ENCODE data around the gene XYLT1.

Gene XYLT1

DNA sequence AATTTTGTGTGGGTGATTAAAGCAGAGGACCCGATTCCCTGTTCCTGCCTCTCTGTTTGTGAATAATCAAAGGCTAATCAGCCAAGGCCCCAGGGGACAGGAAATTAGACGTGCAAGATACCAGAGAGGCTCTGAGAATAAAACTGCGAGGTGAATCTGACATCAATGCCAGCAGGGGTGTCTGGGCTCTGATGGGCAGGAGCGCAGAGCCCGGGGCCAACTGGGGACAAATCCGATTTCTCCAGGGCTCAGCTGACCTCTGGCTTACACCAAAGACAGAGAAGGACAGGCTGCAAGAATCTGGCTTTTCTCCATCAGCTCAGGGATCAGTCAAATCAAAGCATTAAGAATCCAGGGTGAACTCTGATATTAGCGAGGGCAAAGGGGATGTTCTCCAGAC, 174.3 kb downstream of the XYLT1 start:
- Histone ChIP-seq H3K4me3 (ENCODE audit: low read length, poor library complexity, severe bottlenecking) (no peak overlapping the region), H3K9ac (ENCODE audit: low read depth, low read length, poor library complexity, severe bottlenecking) (no peak overlapping the region), H3K4me2 (ENCODE audit: low read depth, low read length, poor library complexity, severe bottlenecking) (no peak overlapping the region), H3K4me1 (ENCODE audit: insufficient read depth, low read length, poor library complexity, severe bottlenecking) (no peaks in the 10 kb centered on the region), H4K20me1 (ENCODE audit: insufficient read depth, low read length, poor library complexity, severe bottlenecking) (peaks cover 53% of the 10 kb centered on the region), H3K27me3 (ENCODE audit: insufficient read depth, low read length, poor library complexity, severe bottlenecking) (no peaks in the 10 kb centered on the region), H3K9me3 (ENCODE audit: insufficient read depth, low read depth, low read length) (no peaks in the 10 kb centered on the region), H3F3A (ENCODE audit: low read depth) (no peaks in the 10 kb centered on the region), H3K36me3 (ENCODE audit: insufficient read depth, low read length) (peaks cover 46% of the 10 kb centered on the region; the same call in 1 of the 2 replicates), H2AFZ (ENCODE audit: low read length) (no peak overlapping the region), H3K79me2 (ENCODE audit: insufficient read depth, low read length) (peaks cover 98% of the 10 kb centered on the region), H3K9me2 (replicated peaks; ENCODE audit: low read depth, low read length) (no peaks in the 10 kb centered on the region)
- TF ChIP-seq EZH2phosphoT487 (IDR thresholded peaks at IDR 0.05; ENCODE audit: borderline replicate concordance), result no peak
- TF ChIP-seq, protein P1, sequence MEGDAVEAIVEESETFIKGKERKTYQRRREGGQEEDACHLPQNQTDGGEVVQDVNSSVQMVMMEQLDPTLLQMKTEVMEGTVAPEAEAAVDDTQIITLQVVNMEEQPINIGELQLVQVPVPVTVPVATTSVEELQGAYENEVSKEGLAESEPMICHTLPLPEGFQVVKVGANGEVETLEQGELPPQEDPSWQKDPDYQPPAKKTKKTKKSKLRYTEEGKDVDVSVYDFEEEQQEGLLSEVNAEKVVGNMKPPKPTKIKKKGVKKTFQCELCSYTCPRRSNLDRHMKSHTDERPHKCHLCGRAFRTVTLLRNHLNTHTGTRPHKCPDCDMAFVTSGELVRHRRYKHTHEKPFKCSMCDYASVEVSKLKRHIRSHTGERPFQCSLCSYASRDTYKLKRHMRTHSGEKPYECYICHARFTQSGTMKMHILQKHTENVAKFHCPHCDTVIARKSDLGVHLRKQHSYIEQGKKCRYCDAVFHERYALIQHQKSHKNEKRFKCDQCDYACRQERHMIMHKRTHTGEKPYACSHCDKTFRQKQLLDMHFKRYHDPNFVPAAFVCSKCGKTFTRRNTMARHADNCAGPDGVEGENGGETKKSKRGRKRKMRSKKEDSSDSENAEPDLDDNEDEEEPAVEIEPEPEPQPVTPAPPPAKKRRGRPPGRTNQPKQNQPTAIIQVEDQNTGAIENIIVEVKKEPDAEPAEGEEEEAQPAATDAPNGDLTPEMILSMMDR (conservative IDR thresholded peaks at IDR 0.05; ENCODE audit: low read length), result no peak

DNA sequence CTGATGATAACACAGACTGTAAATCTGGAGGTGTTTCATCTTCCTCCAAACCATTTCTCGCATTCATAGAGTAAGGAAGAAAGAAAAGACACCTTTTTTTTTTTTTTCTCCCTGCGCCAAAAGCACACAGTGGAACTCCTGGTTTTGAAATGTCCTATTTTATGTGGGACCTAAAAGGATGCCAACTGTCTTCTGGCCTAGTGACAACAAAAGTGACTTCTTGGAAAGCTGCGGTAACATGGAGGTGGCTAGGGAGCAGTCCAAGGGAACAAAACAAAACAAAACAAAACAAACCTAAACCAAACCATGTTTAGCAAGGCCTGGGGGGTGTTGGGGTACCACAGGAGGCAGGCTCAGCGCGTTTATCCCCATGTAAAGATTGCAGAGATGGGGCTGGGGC, 174.8 kb downstream of the XYLT1 start:
- Histone ChIP-seq H3K27me3 (ENCODE audit: insufficient read depth, low read length, poor library complexity, severe bottlenecking) (no peaks in the 10 kb centered on the region), H3K4me3 (ENCODE audit: low read length, poor library complexity, severe bottlenecking) (no peak overlapping the region), H3K79me2 (ENCODE audit: insufficient read depth, low read length) (peaks cover 98% of the 10 kb centered on the region), H3K9ac (ENCODE audit: low read depth, low read length, poor library complexity, severe bottlenecking) (no peak overlapping the region), H3F3A (ENCODE audit: low read depth) (no peaks in the 10 kb centered on the region), H4K20me1 (ENCODE audit: insufficient read depth, low read length, poor library complexity, severe bottlenecking) (peaks cover 53% of the 10 kb centered on the region), H3K9me2 (replicated peaks; ENCODE audit: low read depth, low read length) (no peaks in the 10 kb centered on the region), H3K4me2 (ENCODE audit: low read depth, low read length, poor library complexity, severe bottlenecking) (no peak overlapping the region), H3K36me3 (ENCODE audit: insufficient read depth, low read length) (peaks cover 51% of the 10 kb centered on the region; the same call in 1 of the 2 replicates), H3K9me3 (ENCODE audit: insufficient read depth, low read depth, low read length) (no peaks in the 10 kb centered on the region), H2AFZ (ENCODE audit: low read length) (no peak overlapping the region), H3K4me1 (ENCODE audit: insufficient read depth, low read length, poor library complexity, severe bottlenecking) (no peaks in the 10 kb centered on the region)
- no peak for TF ChIP-seq EZH2phosphoT487 (IDR thresholded peaks at IDR 0.05; ENCODE audit: borderline replicate concordance)
- TF ChIP-seq, protein P1 (conservative IDR thresholded peaks at IDR 0.05; ENCODE audit: low read length), result no peak

DNA sequence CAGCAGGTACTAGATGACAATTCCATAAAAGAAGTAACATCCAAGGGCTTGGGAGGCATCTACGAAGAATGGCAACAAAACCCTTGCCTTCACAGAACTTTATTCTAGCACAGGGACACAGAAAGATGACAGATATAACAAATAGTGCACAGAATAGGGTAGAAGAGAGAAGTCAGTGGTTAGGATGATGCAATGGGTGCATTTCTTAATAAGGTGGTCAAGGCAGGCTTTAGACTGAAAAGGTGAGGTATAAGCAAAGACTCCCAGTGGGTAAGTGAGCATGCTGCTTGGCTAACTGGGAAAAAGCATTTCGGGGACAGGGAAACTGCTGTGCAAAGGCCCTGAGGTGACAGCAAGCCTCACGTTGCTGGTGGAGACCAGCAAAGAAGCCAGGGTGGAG, 175.9 kb downstream of the XYLT1 start:
- H3K4me2 ChIP-seq (ENCODE audit: low read depth, low read length, poor library complexity, severe bottlenecking), result no peak overlapping the region
- TF ChIP-seq EZH2phosphoT487 (IDR thresholded peaks at IDR 0.05; ENCODE audit: borderline replicate concordance), result no peak
- TF ChIP-seq, protein P1 (conservative IDR thresholded peaks at IDR 0.05; ENCODE audit: low read length), result no peak

More for the DNA sequence above, 175.9 kb downstream of the XYLT1 start:
- Histone ChIP-seq H3K9me3 (ENCODE audit: insufficient read depth, low read depth, low read length) (no peaks in the 10 kb centered on the region), H4K20me1 (ENCODE audit: insufficient read depth, low read length, poor library complexity, severe bottlenecking) (peaks cover 54% of the 10 kb centered on the region), H3K9ac (ENCODE audit: low read depth, low read length, poor library complexity, severe bottlenecking) (no peak overlapping the region), H3K9me2 (replicated peaks; ENCODE audit: low read depth, low read length) (no peaks in the 10 kb centered on the region), H3K79me2 (ENCODE audit: insufficient read depth, low read length) (peaks cover 98% of the 10 kb centered on the region), H3F3A (ENCODE audit: low read depth) (no peaks in the 10 kb centered on the region), H3K4me1 (ENCODE audit: insufficient read depth, low read length, poor library complexity, severe bottlenecking) (no peaks in the 10 kb centered on the region), H2AFZ (ENCODE audit: low read length) (no peak overlapping the region), H3K4me3 (ENCODE audit: low read length, poor library complexity, severe bottlenecking) (no peak overlapping the region), H3K36me3 (ENCODE audit: insufficient read depth, low read length) (peaks cover 58% of the 10 kb centered on the region; the same call in 1 of the 2 replicates), H3K27me3 (ENCODE audit: insufficient read depth, low read length, poor library complexity, severe bottlenecking) (no peaks in the 10 kb centered on the region)

All from Loucy (cell line).